Dermis blood vessel endothelial cell (primary cell): ENCODE measurements around the gene CYP27C1. TPM values are rescaled to one million over a fixed set of nuclear protein-coding genes. Genes with fewer than 3 reads are reported as not detected.

Experiments used
- DNase-seq: peaks from one replicate; pipeline ENCODE4 v3.0.0; 2010
- total RNA-seq: library from RNA; depleted of rRNA; stranded (reverse); fragments of >200 nt; gene quantifications from 2 replicates; pipeline ENCODE4 v1.2.3, GENCODE V29; 2014

CYP27C1 gene
- total RNA-seq, 1 donor from 2014 or later, result not detected

DNA sequence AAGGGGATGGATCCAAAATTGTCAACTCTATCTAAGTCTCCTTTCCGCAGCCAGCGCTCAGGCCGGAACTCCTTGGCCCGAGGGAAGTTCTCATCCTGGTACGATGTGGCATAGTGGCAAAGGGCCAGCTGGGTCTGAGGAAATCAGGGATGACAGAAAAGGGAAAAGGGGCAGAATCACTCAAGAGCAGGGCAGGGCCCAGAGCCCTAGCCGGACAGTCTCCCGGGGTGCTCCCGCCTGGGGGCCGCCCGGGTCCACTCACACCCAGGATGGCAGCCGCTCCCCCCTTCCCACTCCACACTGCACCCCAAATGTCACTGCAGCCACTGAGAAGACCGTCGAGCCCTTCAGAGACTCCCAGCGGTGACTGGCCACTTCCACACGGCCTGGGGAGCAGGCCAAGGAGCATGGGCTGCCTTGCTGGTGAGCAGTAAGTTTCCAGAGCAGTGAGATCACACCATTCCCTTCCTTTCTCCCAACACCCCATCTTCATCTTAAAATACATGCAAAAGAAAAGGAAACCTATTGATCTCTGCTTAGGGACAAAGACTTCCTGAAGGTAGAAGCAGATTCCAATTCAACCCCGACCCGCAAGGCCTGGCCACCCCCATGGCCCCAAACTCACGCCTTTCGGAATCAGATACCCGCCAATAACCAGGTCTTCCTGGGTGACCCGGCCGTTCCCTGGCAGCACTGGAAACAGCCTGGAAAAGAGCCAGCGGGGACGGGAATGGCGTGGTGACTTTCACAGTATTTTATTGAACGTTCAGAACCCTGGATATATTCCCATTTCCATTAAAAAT is 26.7 kb downstream of the CYP27C1 start:
- no peak for DNase-seq

DNA sequence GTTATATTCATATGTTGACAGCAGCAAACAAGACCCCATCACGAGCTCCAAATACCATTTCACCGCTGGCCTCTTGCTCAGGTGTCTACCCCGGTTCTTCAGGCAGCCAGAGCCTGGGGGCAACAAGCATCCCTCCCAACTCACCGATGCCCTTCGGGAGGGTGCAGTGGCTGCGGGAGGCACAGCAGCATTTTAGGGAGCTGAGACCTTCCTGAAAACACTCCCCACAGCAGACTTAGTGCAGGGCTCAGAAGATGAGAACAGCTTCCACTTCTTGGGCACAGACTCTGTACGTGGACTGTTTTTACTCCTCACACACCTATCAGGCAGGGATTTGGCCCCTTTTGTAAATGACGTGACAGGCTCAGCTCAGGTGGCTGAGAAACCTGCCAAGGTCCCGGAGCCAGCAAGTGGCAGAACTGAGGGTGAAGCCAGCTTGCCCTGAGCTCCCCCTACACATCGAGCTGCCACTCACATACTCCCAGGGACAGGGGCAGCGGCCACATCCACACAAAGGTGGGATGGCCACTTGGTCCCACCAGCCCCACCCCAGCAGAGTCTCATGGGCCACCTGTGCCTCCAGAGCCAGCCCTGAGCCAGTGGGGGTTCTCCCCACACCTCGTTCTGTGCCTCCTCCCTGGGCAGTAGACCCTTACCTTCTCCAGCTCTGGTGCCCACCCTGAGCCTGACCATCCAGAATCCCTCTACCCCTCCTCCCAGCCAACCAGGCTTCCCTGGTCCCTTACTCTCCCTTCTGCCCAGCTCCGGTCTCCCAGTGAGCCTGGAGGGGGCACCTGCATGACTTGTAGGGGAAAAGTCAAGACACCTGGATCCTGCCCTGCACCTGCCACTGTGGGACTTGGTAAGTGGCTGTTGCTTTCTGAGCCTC is 28.5 kb downstream of the CYP27C1 start:
- DNase-seq, result no peak

DNA sequence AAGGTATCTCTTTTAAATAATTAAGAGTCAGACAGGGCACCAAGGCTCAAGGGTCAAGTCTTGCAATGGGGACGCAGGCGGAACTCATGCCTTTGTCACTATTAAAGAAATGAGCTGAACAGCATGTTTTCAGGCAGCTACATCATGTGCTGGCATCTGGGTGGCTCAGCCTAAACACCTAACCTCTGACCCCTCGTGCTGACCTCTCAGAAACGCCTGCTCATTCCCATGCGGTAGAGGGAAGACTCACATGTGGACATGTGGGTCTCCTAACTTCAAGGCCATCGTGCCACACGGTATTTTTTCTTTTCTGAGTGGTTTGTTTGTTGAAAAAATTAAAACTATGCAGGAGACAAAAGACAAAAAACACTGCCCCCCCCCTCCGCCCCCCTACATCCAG is 31.3 kb downstream of the CYP27C1 start:
- no peak for DNase-seq

DNA sequence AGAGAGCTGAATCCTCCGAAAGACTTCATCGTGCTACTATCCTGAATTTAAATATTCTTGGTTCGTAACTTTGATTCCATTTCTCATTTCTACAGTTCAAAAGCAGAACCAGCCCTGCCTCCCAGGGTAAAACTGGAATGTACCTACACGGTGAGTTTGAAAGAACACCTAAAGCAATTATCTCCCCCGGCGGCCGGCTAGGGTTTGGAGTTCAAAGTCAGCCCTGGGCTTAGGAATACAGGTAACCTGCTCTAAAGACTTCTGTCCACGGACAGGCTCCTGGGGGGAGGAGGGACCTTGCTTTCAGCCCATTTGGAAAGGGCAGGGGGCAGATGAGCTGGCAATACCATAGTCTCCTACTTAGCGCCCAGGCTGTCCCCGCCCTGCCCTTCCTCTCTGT is 32.3 kb downstream of the CYP27C1 start:
- no peak for DNase-seq

DNA sequence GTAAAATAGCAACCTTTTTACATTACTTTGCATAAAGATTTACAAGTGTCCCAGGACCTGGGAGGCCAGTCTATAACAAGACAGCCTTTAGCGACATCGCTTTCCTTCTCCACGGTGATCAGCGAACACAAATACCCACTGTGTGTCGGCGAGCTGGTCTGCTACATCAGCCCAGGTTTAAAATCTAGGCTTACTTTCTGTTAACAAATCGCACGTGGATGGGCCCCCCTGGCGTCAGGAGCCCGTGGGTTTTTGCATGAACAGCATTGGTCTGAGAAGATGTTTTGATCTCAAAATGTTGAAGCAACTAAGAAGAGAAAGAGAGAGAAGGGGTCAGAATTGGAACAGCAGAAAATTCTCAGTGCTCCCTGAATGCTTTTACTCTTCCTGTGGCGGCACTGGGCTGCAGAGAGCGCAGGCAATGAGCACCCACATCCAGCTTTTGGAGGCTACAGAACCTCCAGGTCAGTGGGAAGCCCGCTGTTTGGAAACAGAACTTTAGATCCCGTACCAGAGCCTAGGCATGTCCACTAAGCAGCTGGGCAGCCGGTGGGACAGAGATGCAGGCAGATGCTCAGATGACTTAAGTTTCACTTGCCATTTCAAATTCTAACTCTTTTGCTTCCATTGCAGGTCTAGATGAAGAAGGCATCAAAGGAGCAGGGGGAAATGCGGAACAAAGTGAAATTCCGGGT is 32.9 kb downstream of the CYP27C1 start:
- no peak for DNase-seq

DNA sequence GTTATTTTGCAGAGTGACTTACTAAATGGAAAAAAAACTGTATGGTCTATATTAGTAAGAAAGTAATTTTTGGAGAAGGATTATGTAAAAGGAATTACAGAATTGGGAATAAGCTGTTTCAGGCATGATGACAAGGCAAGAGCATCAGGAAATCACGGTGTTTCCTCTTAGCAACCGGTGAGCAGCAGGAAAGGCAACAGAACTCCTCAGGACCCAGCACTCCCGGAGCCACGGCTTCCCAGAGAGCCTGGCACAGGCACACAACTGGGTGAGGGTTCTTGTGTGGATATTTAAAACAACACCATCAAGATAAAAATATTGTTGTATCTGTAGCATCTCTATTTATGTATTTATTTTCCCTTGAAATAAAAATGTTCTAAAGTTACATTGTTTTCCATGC is 34.4 kb downstream of the CYP27C1 start:
- DNase-seq, result peak; percentile 78

DNA sequence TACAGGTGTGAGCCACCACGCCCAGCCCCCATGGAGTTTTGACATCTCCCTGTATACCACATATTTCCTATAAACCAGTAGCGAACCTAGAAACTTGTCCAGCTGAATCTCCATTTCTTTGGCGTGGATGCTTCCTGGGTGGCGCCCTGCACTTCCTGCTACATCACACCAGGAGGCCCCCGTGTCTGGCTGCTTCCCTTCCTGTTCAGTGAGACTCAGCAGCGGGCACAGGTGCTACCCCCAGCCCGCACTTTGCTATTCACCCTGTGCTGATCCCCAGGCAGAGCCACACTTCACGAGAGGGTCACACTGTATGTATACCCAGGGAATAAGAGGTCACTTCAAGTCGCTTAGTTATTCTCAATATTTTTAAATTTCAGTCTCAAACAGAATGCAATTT is 35.0 kb downstream of the CYP27C1 start:
- DNase-seq, result peak; percentile 26

DNA sequence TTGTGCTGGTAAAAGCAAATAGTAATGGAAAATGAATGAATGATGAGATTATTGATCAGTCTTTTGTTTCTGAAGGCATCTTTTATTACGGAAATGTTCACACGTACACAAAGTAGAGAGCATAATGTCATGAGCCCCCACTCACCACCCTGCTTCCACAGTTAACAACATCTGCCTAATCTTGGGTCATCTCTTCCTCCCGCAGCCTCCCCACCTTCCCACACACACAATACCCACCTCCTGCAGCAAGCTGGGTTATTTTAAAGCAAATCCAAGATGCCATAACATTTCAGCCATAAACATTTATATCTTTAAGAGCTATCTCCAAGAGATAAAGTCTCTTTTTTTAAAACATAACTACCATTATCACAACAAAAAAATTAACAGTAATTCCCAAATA is 36.3 kb downstream of the CYP27C1 start:
- DNase-seq, result no peak

DNA sequence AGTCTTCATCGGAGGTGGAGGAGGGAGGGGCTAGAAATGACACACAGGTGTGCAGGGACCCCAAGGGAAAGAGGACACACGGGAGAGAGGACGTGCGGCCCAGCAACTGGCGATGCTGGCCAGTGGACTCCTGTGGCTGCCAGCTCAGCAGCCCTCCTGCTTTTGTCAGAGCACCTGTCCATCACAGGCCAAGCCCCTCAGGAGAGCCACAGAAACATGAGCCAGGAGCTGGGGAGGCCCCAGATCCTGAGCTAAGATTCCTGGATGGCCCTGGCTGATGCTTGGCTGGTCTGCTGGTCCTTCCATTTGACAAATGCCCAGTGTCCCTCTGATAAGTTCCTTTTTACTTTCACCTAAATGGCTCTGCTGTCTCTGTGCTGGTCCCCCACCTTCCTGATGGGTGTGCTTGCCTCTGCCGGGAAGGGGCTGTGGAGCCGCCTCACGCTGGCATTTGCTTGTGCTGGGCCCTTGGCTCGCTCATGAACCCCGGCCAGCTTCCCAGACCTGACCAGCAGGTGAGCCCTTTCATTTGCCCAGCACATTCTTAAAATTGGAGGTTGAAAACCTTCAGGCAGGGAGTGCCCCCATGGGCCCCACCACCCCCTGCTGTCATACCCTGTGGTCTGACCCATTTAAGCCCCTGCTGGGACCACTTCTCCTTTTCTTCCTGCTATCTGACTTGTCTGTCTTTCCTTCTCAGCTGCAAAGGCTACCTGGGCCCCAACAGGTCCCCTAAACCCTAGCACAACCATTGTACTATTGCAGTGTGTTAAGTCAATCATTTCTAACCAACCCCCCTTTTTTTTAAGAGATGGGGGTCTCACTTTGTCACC is 37.3 kb downstream of the CYP27C1 start:
- no peak for DNase-seq

DNA sequence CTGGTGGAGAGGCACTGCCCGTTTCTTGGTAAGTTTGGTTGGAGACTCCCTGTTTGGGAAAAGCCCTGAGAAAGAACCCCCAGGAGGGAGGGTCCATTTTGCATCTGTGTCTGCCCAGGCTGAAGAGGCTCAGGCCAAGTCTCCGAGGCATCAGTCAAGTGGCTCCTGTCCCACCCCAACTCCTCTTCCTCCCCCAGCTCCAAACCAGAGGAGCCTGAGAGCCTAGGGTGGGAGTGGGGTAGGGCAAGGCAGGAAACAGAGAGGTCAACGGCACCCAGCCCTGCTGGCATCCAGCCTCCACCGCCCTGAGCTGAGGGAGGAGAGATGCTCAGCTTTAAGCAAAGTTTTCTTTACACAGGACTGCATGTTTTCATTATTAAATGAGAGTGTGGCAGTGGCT is 38.2 kb downstream of the CYP27C1 start:
- no peak for DNase-seq

DNA sequence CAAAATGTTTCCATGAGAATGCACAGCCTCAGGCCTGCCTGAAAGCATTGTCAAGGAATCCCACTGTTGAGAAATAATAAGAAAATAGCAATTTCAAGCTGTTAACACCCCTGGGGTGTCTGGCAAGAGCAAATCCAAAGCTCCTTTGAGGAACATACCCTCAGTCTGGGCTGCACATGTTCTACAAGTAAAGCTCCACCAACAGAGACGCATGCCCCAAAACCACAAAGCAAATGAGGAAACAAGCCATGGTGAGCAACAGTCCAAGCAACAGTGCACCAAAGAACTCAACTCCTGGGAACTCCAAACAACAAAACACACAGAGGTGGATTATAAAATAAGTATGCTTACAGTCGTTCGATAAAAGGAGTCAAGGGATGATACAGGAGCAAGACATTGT is 40.3 kb downstream of the CYP27C1 start:
- DNase-seq, result no peak

DNA sequence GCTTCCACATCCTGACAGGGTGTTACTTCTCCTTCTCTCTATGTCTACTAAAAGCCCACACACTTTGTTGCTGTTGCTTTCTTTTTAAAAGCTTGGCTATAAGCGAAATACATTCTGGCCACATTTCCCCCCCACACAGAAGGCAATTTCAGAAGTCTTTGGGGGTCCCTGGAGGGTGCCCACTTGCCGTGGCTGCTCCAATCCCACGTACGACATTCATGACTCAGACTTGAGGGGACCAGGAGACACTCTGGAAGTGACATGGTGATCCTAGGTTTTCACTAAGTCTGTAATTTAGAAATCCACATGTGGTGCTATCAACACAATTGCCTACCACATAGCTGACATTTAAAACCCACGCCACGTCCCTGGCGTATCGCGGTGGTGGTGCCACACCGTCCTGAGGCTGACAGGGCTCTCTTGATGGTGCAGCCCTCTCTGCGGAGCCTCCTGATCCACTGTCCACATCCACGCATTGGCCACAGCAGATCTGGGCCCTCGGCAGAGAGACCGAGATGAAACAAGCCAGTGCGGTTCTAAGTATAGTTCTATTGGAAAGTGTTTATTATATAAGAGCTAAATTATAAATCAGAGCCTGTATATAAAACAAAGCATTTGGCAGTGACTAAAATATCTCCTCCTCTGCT is 42.4 kb downstream of the CYP27C1 start:
- DNase-seq, result no peak

DNA sequence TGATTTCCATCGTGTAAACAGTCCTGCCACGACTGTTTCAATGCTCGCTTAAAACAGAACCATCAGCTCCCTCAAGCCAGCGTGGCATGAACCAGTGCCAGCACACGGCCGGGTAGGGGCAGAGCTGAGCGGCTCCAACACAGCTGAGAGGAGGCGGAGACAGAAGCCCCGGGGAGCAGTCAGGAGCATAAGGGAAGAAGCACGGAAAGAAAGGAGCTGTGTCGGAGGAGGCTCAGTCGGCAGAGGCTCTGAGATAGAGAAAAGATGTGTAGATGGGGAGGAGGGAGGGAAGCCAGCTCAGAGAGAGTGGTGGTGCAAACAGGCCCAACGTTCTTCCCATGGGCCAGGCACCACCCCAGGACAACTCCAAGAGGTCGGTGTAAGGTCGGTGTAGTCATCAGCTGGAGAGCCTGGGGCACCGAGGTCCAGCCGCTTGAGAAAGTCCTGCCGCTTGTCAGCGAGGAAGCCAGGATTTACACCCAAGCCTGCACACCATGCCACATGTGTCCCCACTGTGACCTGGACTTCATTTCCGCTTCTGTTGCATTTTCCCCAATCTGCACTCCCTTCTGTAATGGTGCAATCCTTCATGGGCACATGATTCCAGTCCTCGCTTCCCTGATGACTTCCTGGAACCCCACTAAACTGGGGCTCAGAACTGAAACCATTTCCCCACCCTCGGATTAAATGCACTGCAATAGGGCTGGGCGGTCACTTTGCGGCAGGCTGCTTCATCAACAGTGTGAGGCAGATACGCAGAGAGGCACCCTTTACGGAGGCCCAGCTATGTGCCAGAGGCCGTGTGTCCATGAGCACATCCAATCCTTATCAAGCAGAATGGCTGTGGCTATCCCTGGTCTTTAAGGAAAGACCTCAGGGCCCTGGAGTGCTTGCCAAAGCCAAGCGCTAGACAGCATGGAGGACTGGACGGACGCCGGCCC is 43.5 kb downstream of the CYP27C1 start:
- DNase-seq, result no peak

DNA sequence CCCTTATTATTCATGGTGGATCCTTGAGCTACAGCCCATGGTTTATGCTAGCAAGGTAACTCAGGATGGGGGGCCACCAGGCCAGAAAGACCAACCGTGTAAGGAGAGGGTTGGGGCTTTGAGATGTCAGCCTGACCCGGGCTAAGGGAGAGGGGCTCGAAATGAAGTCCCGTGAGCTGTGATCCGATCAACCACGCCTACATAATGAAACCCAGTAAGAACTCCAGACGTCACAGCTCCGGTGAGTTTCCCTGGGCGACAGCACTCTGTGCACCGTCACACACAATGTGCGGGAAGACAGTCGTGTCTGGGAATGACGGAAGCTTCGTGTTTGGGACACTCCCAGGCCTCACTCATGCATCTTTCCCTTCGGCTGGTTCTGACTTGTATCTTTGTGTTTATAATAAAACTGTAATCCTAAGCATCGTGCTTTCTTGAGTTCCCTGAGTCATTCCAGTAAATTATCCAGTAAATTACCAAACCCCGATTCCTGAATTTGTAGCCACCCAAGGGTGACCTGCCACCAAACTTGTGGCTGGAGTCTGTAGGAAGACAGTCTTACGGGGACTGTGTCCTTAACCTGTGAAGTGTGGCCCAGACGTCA is 44.2 kb downstream of the CYP27C1 start:
- no peak for DNase-seq

DNA sequence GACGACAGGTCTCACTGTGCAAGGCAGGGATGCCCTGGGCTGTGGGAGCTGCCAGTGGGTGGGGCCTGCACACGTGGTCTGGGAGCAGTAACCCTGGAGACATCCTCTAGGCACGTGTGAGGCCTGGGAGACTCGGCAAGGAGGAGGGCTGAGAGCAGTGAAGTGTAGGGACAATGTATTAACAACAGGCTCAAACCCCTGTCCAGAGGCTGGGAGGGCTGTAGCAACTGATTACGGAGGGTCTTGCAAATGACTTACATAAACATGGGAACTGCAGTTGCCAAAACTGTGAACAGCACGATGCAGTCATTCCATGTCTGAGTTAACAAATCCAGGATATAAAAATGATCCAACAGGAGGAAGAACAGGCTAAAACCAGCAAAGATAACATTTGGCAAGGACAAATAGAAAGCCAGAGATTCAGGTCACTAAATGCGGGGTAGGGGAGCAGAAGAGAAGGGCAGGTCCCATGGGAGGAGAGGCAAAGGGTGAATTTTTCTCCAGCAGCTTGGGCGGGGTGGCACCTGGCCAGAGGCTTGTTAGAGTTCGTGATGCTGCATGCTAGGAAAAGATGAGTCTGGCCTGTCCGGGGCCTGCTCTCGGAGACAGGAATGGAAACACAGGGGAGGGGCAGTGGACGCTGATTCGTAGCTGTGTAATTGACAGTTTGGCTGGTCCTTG is 44.9 kb downstream of the CYP27C1 start:
- DNase-seq, result no peak

DNA sequence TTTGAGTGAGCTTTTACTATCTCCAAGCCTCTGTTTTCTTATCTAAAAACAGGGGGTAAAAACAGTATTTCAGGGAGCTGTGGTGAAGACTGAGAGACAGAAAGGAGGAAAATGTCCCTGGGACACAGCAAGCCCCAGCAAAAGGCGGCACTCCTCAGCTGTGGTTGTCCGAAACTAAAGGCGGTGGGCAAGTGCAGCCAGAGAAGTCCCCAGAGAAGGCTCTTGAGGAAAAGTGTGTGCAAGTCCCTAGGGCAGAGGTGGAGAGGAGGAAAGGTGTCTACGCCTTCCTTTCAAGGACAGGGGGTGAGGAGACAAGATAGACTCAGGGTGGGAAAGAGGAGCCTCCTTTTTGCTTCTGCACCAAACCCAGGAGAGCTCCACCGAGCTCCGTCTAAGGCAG is 45.5 kb downstream of the CYP27C1 start:
- DNase-seq, result no peak

DNA sequence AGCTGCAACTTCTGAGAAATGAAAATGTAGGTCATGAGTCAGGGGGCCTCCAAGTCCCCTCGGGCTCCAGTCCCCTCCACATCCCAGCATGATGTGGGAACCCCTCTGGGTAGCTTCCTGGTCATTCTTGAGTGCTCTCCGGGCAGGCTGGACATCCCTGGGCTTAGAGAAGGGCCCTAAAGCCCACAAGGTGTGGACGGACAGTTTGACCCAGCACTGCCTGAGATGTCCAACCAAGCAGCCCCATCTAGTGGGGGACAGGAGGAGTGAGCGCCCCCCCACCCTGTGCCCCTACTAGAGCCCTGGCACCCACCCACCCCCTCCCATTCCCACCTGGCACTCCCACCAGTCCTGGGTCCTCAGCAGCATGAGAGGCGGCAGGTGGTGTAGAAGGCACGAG is 46.0 kb downstream of the CYP27C1 start:
- DNase-seq, result peak; percentile 65

DNA sequence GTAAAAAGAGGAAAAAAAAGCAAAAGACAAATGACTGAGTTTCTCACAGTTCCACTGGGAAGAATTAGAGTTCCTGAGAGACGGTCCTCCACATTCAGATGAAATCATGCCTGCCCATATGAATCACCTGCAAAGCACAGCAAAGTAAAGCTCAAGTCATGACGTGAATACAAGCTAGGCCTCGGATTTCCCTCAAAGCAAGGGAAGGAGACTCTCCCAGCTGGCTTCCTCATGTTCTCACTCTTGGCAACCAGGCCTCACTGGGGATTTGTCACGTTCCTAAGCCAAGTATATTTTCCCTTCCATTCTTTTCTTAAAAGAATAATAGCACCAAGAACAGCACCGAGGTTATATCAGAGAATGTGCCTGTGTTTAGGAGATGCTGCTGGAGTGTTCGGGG is 47.0 kb downstream of the CYP27C1 start:
- peak; percentile 69 for DNase-seq

DNA sequence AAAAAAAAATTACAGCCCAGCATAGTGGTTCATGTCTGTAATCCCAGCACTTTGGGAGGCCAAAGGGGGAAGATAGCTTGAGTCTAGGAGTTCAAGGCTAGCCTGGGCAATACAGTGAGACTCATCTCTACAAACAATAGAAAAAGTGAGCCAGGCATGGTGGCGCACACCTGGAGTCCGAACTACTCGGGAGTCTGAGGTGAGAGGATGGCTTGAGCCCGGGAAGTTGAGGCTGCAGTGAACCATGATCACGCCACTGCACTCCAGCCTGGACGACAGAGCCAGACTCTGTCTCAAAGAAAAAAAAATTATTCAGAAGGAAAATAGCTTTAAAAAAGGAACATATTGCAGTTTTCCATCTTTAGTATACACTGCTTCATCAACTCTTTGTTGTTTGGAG is 47.8 kb downstream of the CYP27C1 start:
- no peak for DNase-seq
